Tibial artery (tissue), 4 donors: ENCODE measurements around the gene MXRA5.

ENCODE experiments used
- DNase-seq, 2 donors: peaks; one replicate each; pipeline ENCODE4 v3.0.0-alpha.2; 2019
- H3K27ac ChIP-seq, 2 donors: fragments of 200-600 bp; sonication (generic) in 1 of 2; 1 replicate in 1 of 2; 2 replicates in 1 of 2; pipeline ENCODE4 v1.5.1; 2018 to 2019; ENCODE audit warnings: mild to moderate bottlenecking in 1 of 2
- H3K27me3 ChIP-seq, 2 donors: fragments of 200-600 bp; sonication (generic) in 1 of 2; one replicate each; pipeline versions ENCODE4 v1.5.1 to v1.6.0; 2016 to 2019
- H3K36me3 ChIP-seq, 3 donors: fragments of 200-600 bp; sonication (generic) in 2 of 3; one replicate each; pipeline ENCODE4 v1.5.1; 2016 to 2019; ENCODE audit warnings: mild to moderate bottlenecking in 2 of 3
- H3K4me1 ChIP-seq, 4 donors: fragments of 200-600 bp; sonication (generic) in 2 of 4; 1 replicate in 3 of 4; 2 replicates in 1 of 4; pipeline ENCODE4 v1.5.1; 2016 to 2019
- H3K4me3 ChIP-seq, 2 donors: fragments of 200-600 bp; sonication (generic) in 1 of 2; 1 replicate in 1 of 2; 2 replicates in 1 of 2; pipeline ENCODE4 v1.5.1; 2018 to 2019; ENCODE audit warnings: mild to moderate bottlenecking in 2 of 2
- H3K9me3 ChIP-seq, 3 donors: fragments of 200-600 bp; sonication (generic) in 1 of 3; one replicate each; pipeline ENCODE4 v1.5.1; 2016 to 2019
- intact Hi-C: fragments of 100-400 bp; cut with DNase I; formaldehyde crosslinking; loops from one replicate; pipeline ENCODE4 v1.15.0; 2023; ENCODE audit warnings: low total_unique reads
- TF ChIP-seq, protein P1 (sequence below), 2 experiments: fragments of 200-600 bp in 1 of 2; fragments of 450-650 bp in 1 of 2; IDR thresholded peaks; one replicate each; pipeline ENCODE4 v1.5.1; 2017 to 2019; ENCODE audit warnings: antibody characterized with exemption in 2 of 2, mild to moderate bottlenecking in 1 of 2, moderate library complexity in 1 of 2

The MXRA5 gene, protein sequence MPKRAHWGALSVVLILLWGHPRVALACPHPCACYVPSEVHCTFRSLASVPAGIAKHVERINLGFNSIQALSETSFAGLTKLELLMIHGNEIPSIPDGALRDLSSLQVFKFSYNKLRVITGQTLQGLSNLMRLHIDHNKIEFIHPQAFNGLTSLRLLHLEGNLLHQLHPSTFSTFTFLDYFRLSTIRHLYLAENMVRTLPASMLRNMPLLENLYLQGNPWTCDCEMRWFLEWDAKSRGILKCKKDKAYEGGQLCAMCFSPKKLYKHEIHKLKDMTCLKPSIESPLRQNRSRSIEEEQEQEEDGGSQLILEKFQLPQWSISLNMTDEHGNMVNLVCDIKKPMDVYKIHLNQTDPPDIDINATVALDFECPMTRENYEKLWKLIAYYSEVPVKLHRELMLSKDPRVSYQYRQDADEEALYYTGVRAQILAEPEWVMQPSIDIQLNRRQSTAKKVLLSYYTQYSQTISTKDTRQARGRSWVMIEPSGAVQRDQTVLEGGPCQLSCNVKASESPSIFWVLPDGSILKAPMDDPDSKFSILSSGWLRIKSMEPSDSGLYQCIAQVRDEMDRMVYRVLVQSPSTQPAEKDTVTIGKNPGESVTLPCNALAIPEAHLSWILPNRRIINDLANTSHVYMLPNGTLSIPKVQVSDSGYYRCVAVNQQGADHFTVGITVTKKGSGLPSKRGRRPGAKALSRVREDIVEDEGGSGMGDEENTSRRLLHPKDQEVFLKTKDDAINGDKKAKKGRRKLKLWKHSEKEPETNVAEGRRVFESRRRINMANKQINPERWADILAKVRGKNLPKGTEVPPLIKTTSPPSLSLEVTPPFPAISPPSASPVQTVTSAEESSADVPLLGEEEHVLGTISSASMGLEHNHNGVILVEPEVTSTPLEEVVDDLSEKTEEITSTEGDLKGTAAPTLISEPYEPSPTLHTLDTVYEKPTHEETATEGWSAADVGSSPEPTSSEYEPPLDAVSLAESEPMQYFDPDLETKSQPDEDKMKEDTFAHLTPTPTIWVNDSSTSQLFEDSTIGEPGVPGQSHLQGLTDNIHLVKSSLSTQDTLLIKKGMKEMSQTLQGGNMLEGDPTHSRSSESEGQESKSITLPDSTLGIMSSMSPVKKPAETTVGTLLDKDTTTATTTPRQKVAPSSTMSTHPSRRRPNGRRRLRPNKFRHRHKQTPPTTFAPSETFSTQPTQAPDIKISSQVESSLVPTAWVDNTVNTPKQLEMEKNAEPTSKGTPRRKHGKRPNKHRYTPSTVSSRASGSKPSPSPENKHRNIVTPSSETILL (N-terminal part only)

DNA sequence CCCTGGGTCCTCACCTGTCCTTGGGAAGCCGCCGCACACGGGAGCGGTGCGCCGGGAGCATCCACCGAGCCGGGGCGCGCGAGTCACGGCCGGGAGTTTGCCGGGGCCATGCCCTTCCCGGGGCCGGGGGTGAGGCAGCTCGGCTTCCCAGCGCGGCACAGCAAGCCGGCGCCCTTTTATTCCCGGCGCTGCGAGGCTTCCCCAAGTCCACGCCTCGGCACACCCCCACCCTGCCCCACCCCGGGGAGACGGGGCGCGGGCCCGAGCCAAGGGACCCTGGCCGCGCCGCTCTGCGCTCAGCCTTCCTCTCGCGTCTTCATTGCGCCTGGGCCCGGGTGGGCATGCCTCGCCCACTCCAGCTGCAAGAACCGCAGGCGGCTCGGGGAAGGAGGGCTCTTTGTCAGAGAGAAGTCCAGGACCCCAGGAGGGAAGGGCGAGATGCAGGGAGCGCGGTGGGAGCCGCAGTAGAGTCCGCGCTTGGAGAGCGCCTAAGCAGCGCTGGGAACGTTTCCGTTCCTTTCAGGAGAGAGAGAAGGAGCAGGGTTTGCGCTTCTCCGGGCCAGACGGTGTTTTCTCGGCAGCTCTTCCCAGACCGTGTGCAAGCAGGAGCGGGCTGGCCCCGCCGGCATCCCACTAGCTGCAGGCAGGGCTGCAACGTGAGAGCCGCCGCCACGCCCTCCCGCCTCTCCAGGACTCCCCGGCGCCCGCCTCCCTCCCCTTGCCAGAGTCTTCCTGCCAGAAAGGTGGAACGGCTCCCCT, at the start of gene MXRA5:
MXRA5 (minus strand) TSS at position 152 of the 759 bp plus-strand sequence. CDS start 2,819 bp downstream, outside the sequence.
- H3K27me3 ChIP-seq: no peaks in the 10 kb centered on the region
- H3K27ac ChIP-seq: peak within 1 kb of the TSS; percentile 25 to 72
- intact Hi-C loops: no loop called here
- H3K4me1 ChIP-seq: peaks cover 0 to 15% (median 6%) of the 10 kb centered on the region in 4 donors
- H3K9me3 ChIP-seq: peaks cover 0 to 10% (median 8%) of the 10 kb centered on the region in 3 donors
- peak within 1 kb of the TSS; percentile 45 to 61 for H3K4me3 ChIP-seq
- no peaks in the 10 kb centered on the region for H3K36me3 ChIP-seq
- no peak for DNase-seq
- TF ChIP-seq, protein P1, sequence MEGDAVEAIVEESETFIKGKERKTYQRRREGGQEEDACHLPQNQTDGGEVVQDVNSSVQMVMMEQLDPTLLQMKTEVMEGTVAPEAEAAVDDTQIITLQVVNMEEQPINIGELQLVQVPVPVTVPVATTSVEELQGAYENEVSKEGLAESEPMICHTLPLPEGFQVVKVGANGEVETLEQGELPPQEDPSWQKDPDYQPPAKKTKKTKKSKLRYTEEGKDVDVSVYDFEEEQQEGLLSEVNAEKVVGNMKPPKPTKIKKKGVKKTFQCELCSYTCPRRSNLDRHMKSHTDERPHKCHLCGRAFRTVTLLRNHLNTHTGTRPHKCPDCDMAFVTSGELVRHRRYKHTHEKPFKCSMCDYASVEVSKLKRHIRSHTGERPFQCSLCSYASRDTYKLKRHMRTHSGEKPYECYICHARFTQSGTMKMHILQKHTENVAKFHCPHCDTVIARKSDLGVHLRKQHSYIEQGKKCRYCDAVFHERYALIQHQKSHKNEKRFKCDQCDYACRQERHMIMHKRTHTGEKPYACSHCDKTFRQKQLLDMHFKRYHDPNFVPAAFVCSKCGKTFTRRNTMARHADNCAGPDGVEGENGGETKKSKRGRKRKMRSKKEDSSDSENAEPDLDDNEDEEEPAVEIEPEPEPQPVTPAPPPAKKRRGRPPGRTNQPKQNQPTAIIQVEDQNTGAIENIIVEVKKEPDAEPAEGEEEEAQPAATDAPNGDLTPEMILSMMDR (IDR thresholded peaks at IDR 0.05): no peak

DNA sequence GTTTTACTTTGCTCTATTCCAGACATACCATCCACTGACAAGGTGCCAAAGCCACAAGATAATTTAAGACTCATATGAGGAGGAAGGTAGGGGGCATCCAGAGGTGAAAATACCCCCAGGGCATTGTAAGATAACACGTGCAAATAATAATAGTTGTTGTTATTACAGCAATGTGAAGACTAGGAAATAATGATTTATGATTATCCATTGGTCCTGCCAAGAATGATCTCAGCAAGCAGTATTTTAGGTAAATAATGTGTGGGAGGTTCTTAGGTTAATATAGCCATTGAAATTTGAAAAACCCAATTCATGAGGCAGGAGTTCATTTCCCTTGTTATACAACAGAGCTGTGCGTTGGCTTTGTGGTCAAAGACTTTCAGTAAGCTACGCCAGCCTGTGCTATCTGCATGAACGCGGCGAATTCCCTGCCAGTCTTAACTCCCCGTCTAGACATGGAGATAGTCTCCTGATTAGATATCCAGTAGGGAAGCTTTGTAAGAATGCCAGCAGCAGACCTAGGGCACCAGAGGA, 47.2 kb upstream of the MXRA5 start:
- no peaks in the 10 kb centered on the region for H3K9me3 ChIP-seq
- intact Hi-C loops: no loop called here
- no peak overlapping the region for H3K27ac ChIP-seq
- H3K4me3 ChIP-seq: no peak overlapping the region
- H3K4me1 ChIP-seq: no peaks in the 10 kb centered on the region
- no peak for DNase-seq
- TF ChIP-seq, protein P1 (IDR thresholded peaks at IDR 0.05): no peak
- H3K36me3 ChIP-seq: no peaks in the 10 kb centered on the region
- no peaks in the 10 kb centered on the region for H3K27me3 ChIP-seq

DNA sequence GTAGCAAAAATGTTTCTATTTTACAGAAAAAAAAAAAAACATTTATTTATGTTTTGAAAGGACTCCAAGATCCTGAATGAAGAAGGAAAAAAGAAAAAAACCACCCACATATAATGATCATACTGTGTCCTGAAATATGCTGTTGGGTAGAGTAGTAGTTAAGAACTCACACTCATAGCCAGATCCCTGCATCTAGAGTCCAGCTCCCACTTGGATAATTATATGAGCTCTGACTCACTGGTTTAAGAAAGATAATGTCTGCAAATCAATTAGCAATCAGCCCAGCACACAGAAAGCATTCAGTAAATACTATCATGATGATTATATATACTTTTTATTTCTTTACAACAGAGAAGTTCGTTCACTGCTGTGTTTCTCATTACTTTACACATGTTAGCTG, 46.7 kb upstream of the MXRA5 start:
- no peak for DNase-seq
- no peak overlapping the region for H3K4me3 ChIP-seq

DNA sequence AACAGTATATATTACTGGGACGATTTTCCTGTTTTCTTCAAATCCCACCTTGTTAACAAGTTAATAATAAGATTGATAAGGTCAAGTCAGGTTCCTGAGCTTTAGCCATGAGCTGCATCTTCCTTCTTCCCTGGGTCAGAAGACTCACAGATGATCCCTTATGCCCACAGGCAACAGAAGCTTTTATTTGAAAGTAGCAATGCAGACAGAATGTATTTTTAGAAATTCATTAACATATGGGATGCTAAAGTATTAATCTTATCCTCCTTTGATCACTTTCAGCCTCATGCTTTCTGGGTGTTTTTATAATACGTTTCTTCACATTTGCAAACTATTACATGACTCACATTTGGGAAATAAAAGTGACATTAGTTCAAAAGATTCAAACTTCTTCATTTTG, 42.0 kb upstream of the MXRA5 start:
- no peaks in the 10 kb centered on the region for H3K36me3 ChIP-seq
- no peaks in the 10 kb centered on the region for H3K9me3 ChIP-seq
- TF ChIP-seq, protein P1 (IDR thresholded peaks at IDR 0.05): no peak
- no peak for DNase-seq
- no peaks in the 10 kb centered on the region for H3K27me3 ChIP-seq
- no peak overlapping the region for H3K27ac ChIP-seq
- no peaks in the 10 kb centered on the region for H3K4me1 ChIP-seq
- no peak overlapping the region for H3K4me3 ChIP-seq
- intact Hi-C loops: no loop called here

More for the DNA sequence above, 46.7 kb upstream of the MXRA5 start:
- Histone ChIP-seq H3K36me3 (no peaks in the 10 kb centered on the region), H3K4me1 (no peaks in the 10 kb centered on the region), H3K27me3 (no peaks in the 10 kb centered on the region), H3K9me3 (no peaks in the 10 kb centered on the region), H3K27ac (no peak overlapping the region)
- TF ChIP-seq, protein P1 (IDR thresholded peaks at IDR 0.05): no peak
- intact Hi-C loops: no loop called here
